ACHN (cell line): Measurements from ENCODE around the gene PRSS16.
"Not testable (repeated sequence)": the region's sequence is repeated elsewhere in the genome, so short reads cannot be mapped to it uniquely, and the experiment has no call there.

Experiments
- DNase-seq: peaks from one replicate; pipeline ENCODE4 v3.0.0-alpha.2; 2015
- in situ Hi-C: cut with HindIII; loops from 2 replicates; pipeline ENCODE4 v1.10.0; 2017; ENCODE audit warnings: low sequenced_read_pairs, low pct_ligation_motif_present, low pct_unique_long_range_greater_than_20kb

PRSS16 gene

GRCh38 chr6:27239258-27239657, 8.2 kb upstream of the PRSS16 start:
- in situ Hi-C loops = no loop called here
- DNase-seq = no peak

DNA sequence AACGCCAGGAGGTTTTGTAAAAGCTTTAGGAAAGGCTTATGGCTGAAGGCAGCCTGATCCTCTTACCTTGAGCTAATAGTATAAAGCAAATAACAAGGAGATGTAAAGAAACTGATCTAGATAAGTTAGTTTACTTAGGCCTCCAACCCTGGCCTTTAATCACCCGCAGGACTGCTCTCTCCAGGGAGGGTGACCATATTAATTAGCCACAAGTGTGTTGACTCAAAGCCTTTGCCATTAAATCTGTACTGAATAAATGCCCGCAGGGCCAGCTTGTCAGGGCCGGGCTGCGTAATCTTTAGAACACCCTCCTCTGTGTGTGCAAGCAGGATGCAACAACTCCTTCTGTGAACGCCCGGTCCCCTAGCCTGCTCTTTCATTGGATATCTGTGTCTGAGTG, 6.1 kb upstream of the PRSS16 start:
- in situ Hi-C loops = no loop called here
- no peak for DNase-seq

DNA sequence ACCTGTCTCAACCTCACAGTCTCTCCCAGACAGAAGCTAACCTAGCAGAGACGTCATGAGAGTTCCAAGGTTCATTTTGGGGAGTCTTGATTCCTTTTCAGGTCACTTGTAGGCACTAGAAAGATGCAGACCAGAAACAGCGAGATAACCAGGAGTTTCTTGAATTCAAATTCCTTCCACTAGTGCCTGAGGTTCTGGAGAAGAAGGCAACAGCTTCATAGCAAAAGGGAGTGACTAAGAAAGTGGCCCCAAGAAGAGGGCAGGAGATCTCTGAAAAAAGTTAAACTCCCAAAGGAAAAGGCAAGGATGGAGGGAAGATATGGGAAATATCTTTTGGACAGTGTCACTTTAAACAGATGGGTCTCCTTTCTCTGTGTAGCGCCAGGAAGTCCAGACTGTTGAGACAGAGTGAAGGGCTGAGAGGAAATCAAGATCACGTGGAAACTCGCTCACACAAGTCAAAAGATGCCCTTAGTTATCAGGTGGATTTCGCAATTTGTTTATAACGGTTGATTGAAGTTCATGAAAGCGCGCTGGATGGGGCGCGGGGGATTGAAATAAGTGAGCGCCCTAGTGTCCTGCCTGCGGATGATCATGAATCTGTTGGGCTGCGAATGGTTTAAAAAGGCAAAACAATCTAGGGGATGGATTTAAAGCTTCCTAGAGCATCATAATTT, 4.8 kb upstream of the PRSS16 start:
- in situ Hi-C loops = no loop called here

DNA sequence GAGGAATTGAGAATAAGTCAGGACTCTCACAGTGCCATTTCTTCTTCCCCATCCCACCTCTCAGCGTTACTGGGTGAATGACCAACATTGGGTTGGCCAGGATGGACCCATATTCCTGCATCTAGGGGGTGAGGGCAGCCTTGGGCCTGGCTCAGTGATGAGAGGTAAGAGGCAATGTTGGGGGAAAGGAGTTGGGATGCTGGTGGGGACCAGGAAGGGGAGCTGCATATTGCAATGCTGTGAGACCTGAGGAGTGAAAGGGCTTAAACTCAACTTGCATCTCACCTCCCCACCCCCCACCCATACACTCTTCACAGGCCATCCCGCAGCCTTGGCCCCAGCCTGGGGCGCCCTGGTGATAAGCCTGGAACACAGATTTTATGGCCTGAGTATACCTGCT, 1.3 kb downstream of the PRSS16 start:
- in situ Hi-C loops = no loop called here

More for the DNA sequence above, 4.8 kb upstream of the PRSS16 start:
- DNase-seq = no peak

GRCh38 chr6:27250277-27251111, 3.0 kb downstream of the PRSS16 start:
- no peak for DNase-seq
- in situ Hi-C loops = no loop called here

More for the DNA sequence above, 1.3 kb downstream of the PRSS16 start:
- DNase-seq = no peak

- peak; percentile 86 for DNase-seq
- in situ Hi-C loops = no loop called here
Measured at GRCh38 chr6:27251112-27251605, 3.7 kb downstream of the PRSS16 start.

DNA sequence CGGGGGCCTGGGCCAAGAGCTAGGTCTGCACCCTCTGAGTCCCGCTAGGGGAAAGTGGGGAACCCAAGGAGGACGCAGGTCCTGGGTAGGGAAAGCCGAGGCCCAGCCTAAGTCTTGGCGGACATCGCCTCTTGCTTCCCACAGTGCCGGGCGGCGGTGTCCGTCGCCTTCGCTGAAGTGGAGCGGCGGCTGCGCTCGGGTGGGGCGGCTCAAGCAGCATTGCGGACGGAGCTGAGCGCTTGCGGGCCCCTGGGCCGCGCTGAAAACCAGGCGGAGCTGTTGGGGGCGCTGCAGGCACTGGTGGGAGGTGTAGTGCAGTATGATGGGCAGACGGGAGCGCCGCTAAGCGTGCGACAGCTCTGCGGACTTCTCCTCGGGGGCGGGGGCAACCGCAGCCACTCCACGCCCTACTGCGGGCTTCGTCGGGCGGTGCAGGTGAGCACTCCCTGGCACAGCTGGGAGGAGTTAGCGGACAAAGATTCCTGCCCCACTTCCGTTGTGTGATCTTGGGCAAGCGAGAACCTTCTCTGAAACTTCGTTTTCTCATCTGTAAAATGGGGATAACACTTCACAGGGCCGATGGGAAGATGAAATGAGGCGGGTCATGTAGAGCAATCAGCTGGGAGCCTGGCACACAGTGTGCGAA, 4.2 kb downstream of the PRSS16 start:
- in situ Hi-C loops = no loop called here
- peak; percentile 87 for DNase-seq

GRCh38 chr6:27254566-27254965, 7.1 kb downstream of the PRSS16 start:
- in situ Hi-C loops = no loop called here
- no peak for DNase-seq

GRCh38 chr6:27255866-27256265, 8.4 kb downstream of the PRSS16 start:
- DNase-seq = no peak
- in situ Hi-C loops = no loop called here

GRCh38 chr6:27260369-27260768, 12.9 kb downstream of the PRSS16 start:
- no peak for DNase-seq
- in situ Hi-C loops = no loop called here

- in situ Hi-C loops = no loop called here
- no peak for DNase-seq
Measured at GRCh38 chr6:27260836-27261375, 13.4 kb downstream of the PRSS16 start.

DNA sequence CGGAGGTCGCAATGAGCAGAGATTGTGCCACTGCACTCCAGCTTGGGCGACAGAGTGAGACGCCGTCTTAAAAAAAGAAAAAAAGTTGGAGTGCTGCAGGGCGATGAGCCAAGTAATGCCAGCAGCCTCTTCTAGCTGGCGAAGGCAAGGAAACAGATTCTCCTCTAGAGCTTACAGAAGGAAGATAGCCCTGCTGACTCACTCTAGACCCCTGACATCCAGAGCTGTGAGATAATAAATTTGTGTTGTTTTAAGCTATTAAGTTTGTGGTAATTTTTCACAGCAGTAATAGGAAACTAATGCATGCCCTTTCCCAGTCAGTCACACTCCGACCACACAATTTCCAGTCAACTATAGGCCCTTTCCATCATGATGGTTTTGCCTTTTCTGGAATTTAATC, 16.4 kb downstream of the PRSS16 start:
- in situ Hi-C loops = no loop called here
- no peak for DNase-seq

DNA sequence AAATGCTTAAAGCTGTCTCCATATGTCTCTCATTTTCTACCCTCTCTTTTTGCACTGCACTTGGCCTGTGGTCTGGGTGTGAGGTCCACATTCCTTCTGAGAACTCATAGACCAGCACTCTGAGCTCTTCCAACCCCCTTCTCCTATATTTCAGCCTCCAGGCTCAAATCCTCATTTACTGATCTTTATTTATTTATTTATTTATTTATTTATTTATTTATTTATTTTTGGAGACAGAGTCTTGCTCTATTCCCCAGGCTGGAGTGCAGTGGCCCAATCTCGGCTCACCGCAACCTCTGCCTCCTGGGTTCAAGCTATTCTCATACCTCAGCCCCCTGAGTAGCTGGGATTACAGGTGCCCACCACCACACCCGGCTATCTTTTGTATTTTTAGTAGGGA, 19.5 kb downstream of the PRSS16 start:
- DNase-seq, in situ Hi-C loops: not testable (repeated sequence)

DNA sequence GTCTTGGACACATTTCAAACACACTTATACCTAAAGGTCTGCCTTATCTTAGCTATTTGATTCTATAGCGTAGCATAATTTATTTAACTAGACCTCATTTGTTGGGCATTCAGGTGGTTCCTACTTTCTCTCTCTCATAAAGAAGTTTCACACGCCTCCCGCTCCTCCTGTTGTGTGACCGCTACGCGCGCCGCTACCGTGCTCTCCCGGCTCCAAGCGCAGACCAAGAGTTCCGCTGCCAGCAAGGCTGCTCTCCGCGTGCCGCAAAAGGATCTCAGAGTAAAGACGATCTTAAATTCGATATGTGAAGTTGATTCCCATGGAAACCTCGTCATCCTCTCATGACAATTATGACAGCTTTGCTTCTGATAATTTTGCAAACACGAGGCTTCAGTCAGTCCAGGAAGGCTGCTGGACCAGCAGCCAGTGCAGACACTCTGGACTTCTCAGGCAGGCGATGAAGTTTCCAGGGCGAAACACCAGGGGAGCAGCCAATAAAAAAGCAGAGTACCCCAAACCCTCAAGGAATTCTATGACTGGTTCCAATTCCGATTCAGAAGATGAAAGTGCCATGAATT, 20.4 kb downstream of the PRSS16 start:
- in situ Hi-C loops = no loop called here
- no peak for DNase-seq

- no peak for DNase-seq
- in situ Hi-C loops = no loop called here
Measured at GRCh38 chr6:27268803-27269202, 21.3 kb downstream of the PRSS16 start.

- DNase-seq = no peak
- in situ Hi-C loops = no loop called here
Measured at GRCh38 chr6:27273783-27274182, 26.3 kb downstream of the PRSS16 start.

GRCh38 chr6:27275025-27275956, 27.8 kb downstream of the PRSS16 start:
- no peak for DNase-seq
- in situ Hi-C loops = no loop called here
